HL-60 (cell line): ENCODE data around the gene C20orf144.

Experiments used
- DNase-seq, 2 experiments: peaks; one replicate each; pipeline ENCODE4 v3.0.0-alpha.2; 2010 to 2020; ENCODE audit warnings: low read depth in 1 of 2, low spot score in 1 of 2
- H3K27ac ChIP-seq: fragments of 250-450 bp; sonication (Bioruptor Pico); replicated peaks from 2 replicates; pipeline ENCODE4 v1.5.1; 2020; ENCODE audit warnings: mild to moderate bottlenecking, moderate library complexity
- H3K27me3 ChIP-seq: fragments of 250-450 bp; sonication (Bioruptor Pico); 2 replicates; pipeline ENCODE4 v1.5.1; 2021; ENCODE audit warnings: mild to moderate bottlenecking, moderate library complexity; ENCODE audit not compliant: insufficient read depth, poor library complexity, severe bottlenecking
- H3K4me3 ChIP-seq: replicated peaks from 2 replicates; pipeline ENCODE4 v1.5.1; 2011; ENCODE audit warnings: mild to moderate bottlenecking, control low read depth, low read length; ENCODE audit not compliant: insufficient read depth
- CTCF ChIP-seq: IDR thresholded peaks from one replicate; pipeline ENCODE4 v1.5.1; 2011; ENCODE audit warnings: low read length, control low read depth, inconsistent platforms; ENCODE audit not compliant: insufficient read depth
- GABPA ChIP-seq: IDR thresholded peaks from 2 replicates; pipeline ENCODE4 v1.6.1; 2012; ENCODE audit warnings: low read depth
- POLR2AphosphoS5 ChIP-seq: IDR thresholded peaks from 2 replicates; pipeline ENCODE4 v1.6.1; 2012; ENCODE audit warnings: low read depth
- REST ChIP-seq: IDR thresholded peaks from 2 replicates; pipeline ENCODE4 v1.6.1; 2012; ENCODE audit warnings: low read depth; ENCODE audit not compliant: insufficient replicate concordance
- SPI1 ChIP-seq: IDR thresholded peaks from 2 replicates; pipeline ENCODE4 v1.6.1; 2012; ENCODE audit warnings: low read depth, mild to moderate bottlenecking, borderline replicate concordance

The C20orf144 gene

GRCh38 chr20:33673410-33674293 lies 11.5 kb downstream of the C20orf144 start:
- DNase-seq, result no peak

GRCh38 chr20:33674294-33675135 lies 12.4 kb downstream of the C20orf144 start, which contains the start of gene NECAB3:
Gene NECAB3, minus strand, starts transcription at chr20:33674428. Its CDS starts 76 bp downstream, at chr20:33674352.
- no peak for TF ChIP-seq CTCF
- TF ChIP-seq SPI1, result no peak
- no peak for TF ChIP-seq GABPA
- TF ChIP-seq REST, result no peak
- TF ChIP-seq POLR2AphosphoS5, result peak; percentile 17; the same call in 1 of the 2 replicates
- DNase-seq, result peak; percentile 54 to 57
- H3K27ac ChIP-seq, result peak within 1 kb of the TSS; percentile 37; the same call in 1 of the 2 replicates

More at GRCh38 chr20:33673410-33674293, 11.5 kb downstream of the C20orf144 start:
- Histone ChIP-seq H3K27me3 (no peaks in the 10 kb centered on the region), H3K4me3 (peak overlapping the region; percentile 48), H3K27ac (peak overlapping the region; percentile 37; the same call in 1 of the 2 replicates)
- no peak for TF ChIP-seq GABPA
- TF ChIP-seq POLR2AphosphoS5, result no peak
- no peak for TF ChIP-seq SPI1
- TF ChIP-seq CTCF, result no peak
- TF ChIP-seq REST, result no peak

GRCh38 chr20:33675136-33675959 lies 13.2 kb downstream of the C20orf144 start:
- no peak for DNase-seq

More at GRCh38 chr20:33674294-33675135, 12.4 kb downstream of the C20orf144 start, which contains the start of gene NECAB3:
- Histone ChIP-seq H3K4me3 (peak within 1 kb of the TSS; percentile 48), H3K27me3 (no peaks in the 10 kb centered on the region)

More at GRCh38 chr20:33675136-33675959, 13.2 kb downstream of the C20orf144 start:
- no peak for TF ChIP-seq CTCF
- 0 out of 2 replicates have a peak, but pooled peaks have one; percentile 7 for TF ChIP-seq POLR2AphosphoS5
- H3K4me3 ChIP-seq, result no peak overlapping the region
- H3K27me3 ChIP-seq, result no peaks in the 10 kb centered on the region
- no peak overlapping the region for H3K27ac ChIP-seq
